Skeletal muscle tissue (tissue), 4 donors: Measurements from ENCODE around the gene HECTD3. TPM values are rescaled to one million over a fixed set of nuclear protein-coding genes. Genes with fewer than 3 reads are reported as not detected.

Experiments
- H3K27ac ChIP-seq: one replicate; pipeline ENCODE4 v1.7.0; 2013; ENCODE audit warnings: mild to moderate bottlenecking, low read depth, low read length, inconsistent platforms
- H3K27me3 ChIP-seq, 3 donors: one replicate each; pipeline ENCODE4 v1.7.0; 2013; ENCODE audit warnings: low read length in 3 of 3; ENCODE audit not compliant: control insufficient read depth in 3 of 3, insufficient read depth in 3 of 3
- H3K36me3 ChIP-seq, 3 donors: one replicate each; pipeline ENCODE4 v1.7.0; 2013; ENCODE audit warnings: low read length in 3 of 3; ENCODE audit not compliant: control insufficient read depth in 3 of 3, insufficient read depth in 3 of 3
- H3K4me1 ChIP-seq, 3 donors: one replicate each; pipeline ENCODE4 v1.7.0; 2013; ENCODE audit warnings: low read length in 3 of 3, mild to moderate bottlenecking in 3 of 3; ENCODE audit not compliant: control insufficient read depth in 3 of 3, insufficient read depth in 3 of 3
- H3K4me3 ChIP-seq, 3 donors: one replicate each; pipeline ENCODE4 v1.7.0; 2013; ENCODE audit warnings: low read length in 3 of 3
- H3K9ac ChIP-seq, 3 donors: one replicate each; pipeline ENCODE4 v1.7.0; 2013; ENCODE audit warnings: low read length in 3 of 3, mild to moderate bottlenecking in 3 of 3, moderate library complexity in 2 of 3, low read depth in 1 of 3
- H3K9me3 ChIP-seq, 3 donors: one replicate each; pipeline ENCODE4 v1.7.0; 2013; ENCODE audit warnings: low read length in 3 of 3; ENCODE audit not compliant: control insufficient read depth in 3 of 3
- total RNA-seq: library from RNA; depleted of rRNA; stranded (reverse); fragments of >200 nt; gene quantifications from one replicate; pipeline ENCODE4 v1.2.3, GENCODE V29; 2014
- donor health status: Osteomylitis.

HECTD3 gene
- total RNA-seq, 1 donor from 2014 or later, result 8.9 TPM

DNA sequence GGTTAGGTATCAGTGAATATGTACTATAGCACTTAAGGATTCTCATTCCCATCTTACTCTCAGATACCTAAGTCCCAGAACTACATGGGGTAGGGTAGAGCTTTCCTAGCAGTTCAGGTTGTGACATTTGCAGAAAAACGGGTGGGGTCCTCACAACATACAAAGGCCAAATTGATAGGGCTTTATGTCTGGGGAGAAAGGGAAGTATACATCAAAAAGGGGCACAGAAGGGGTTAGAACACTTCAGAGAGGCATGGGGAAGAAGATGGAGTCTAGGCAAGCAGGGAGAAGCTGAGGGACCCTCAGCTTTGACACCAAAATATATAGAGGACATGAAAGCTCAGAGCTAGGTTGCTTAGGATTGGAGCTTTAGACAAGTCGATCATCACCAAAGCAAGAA, 4.6 kb upstream of the HECTD3 start:
- no peaks in the 10 kb centered on the region for H3K9me3 ChIP-seq
- peaks cover 34 to 42% (median 36%) of the 10 kb centered on the region in 3 donors for H3K4me1 ChIP-seq
- H3K27ac ChIP-seq, result no peak overlapping the region
- no peaks in the 10 kb centered on the region for H3K27me3 ChIP-seq
- no peak overlapping the region for H3K4me3 ChIP-seq
- no peak overlapping the region for H3K9ac ChIP-seq
- H3K36me3 ChIP-seq, result peaks cover 12 to 21% (median 20%) of the 10 kb centered on the region in 3 donors

DNA sequence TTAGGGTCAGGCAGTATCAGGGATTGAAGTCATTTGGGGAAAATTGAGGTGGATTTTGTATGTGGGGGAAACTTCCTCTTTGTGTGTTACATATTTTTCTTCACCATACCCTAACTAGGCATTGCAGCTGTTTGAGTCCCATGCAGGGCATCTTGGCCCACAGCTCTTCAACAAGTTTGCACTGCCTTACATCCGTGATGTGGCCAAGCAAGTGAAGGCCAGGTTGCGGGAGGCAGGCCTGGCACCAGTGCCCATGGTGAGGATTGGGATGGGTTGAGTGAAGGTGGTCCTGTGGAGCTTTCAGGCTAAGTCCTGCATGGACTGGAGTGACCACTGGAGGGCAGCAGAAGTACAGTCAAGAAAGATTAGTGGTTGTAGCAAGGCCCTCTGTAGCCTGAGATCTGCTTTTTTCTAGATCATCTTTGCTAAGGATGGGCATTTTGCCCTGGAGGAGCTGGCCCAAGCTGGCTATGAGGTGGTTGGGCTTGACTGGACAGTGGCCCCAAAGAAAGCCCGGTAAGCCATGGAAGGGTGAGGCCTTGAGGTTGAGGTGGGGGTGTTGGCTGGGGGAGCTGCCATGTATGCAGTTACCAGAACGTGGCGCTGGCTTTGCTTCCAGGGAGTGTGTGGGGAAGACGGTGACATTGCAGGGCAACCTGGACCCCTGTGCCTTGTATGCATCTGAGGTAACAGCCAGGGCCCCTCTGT, 3.4 kb upstream of the HECTD3 start:
- Histone ChIP-seq H3K27ac (no peak overlapping the region), H3K9ac (peak overlapping the region in 1 of 3 donors; percentile 55), H3K4me3 (peak overlapping the region in 1 of 3 donors; percentile 35), H3K9me3 (no peaks in the 10 kb centered on the region), H3K36me3 (peaks cover 17 to 28% (median 26%) of the 10 kb centered on the region in 3 donors), H3K4me1 (peaks cover 44 to 53% (median 45%) of the 10 kb centered on the region in 3 donors), H3K27me3 (no peaks in the 10 kb centered on the region)

DNA sequence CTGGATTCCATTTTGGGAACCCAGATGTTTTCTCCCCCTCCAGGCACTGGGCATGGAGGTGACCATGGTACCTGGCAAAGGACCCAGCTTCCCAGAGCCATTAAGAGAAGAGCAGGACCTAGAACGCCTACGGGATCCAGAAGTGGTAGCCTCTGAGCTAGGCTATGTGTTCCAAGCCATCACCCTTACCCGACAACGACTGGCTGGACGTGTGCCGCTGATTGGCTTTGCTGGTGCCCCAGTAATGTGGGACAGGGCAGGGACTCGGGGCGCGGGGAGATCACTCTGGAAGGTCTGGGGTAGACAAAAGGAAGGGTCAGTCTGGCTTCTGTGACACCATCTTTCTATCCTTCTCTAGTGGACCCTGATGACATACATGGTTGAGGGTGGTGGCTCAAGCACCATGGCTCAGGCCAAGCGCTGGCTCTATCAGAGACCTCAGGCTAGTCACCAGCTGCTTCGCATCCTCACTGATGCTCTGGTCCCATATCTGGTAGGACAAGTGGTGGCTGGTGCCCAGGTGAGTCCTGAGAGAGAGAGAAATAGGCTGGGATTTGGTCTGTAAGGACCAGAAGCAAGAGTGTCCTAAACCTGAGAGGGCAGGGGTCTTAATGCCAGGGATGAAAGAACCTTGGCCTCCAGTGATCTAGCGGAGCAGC, 2.6 kb upstream of the HECTD3 start:
- no peaks in the 10 kb centered on the region for H3K9me3 ChIP-seq
- H3K4me3 ChIP-seq, result no peak overlapping the region
- H3K27ac ChIP-seq, result no peak overlapping the region
- H3K27me3 ChIP-seq, result no peaks in the 10 kb centered on the region
- H3K9ac ChIP-seq, result peak overlapping the region in 2 of 3 donors; percentile 87 to 93
- H3K36me3 ChIP-seq, result peaks cover 25 to 36% (median 34%) of the 10 kb centered on the region in 3 donors
- H3K4me1 ChIP-seq, result peaks cover 46 to 61% (median 51%) of the 10 kb centered on the region in 3 donors

DNA sequence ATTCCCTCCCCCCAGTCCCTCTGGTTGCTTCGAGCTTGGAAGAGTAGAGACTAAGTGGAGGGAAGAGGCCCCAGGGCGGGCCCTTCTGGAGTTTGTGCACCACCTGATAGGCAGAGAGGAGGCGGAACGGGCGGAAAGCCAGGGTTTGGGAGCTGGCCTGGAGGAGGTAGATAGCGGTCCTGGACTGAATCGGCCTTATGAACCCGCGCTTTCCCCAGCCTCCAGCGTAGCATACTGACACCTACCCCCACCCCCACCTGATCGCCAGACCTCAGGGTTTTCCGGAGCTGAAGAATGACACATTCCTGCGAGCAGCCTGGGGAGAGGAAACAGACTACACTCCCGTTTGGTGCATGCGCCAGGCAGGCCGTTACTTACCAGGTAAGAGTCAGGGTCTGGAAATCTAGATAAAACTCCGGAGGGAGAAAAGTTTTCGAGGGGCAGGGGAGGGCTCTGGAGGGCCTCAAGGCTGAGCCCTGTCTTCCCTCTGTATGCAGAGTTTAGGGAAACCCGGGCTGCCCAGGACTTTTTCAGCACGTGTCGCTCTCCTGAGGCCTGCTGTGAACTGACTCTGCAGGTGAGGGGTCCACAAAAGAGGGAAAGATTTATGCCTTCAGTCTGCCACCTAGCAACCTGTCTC, 1.6 kb upstream of the HECTD3 start:
- no peaks in the 10 kb centered on the region for H3K27me3 ChIP-seq
- peaks cover 34 to 45% (median 43%) of the 10 kb centered on the region in 3 donors for H3K36me3 ChIP-seq
- peak overlapping the region; percentile 84 to 95 (median 94) for H3K4me3 ChIP-seq
- no peaks in the 10 kb centered on the region for H3K9me3 ChIP-seq
- H3K27ac ChIP-seq, result peak overlapping the region; percentile 91
- H3K9ac ChIP-seq, result peak overlapping the region; percentile 86 to 93 (median 87)
- peaks cover 46 to 64% (median 51%) of the 10 kb centered on the region in 3 donors for H3K4me1 ChIP-seq

DNA sequence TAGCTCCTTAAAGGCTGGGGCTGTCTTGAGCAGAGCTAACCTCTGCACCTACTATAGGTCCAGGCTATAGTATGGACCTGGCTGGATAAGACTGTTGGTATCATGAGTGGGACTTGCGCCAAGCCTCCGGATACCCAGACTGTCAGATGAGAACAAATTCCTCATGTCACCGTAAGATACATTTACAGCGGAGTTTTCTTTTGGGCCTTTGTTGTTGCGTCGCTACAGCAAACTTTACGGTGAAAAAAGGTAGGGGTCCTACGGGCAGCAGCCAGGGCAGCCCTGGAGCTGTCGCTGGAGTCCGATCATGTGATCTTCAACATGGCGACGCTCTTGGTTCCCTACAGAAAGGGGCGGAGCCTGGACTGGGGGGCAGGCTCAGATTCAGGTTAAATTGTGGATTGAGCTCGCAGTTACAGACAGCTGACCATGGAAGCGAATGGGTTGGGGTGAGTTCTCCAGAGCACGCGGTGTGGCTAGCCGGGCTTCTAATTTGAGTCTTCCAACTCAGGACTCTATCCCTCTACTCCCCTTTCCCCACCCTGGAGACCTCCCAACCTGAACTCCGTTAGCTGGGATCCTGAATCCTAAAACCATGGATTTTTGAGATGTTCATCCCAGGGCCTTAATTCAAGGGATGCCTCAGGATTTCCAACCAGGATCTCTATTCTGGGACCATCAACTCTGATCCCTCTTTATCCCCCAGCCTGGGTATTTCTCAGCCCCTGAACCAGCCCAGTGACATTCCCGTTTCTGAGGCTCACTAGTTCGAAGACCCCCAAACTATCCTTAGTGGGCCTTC, 914 bp upstream of the HECTD3 start, which contains the start of gene UROD:
Gene UROD, plus strand, starts transcription at position 418 of the 802 bp plus-strand sequence. Its CDS starts 12 bp downstream, at position 430.
- peaks cover 41 to 52% (median 51%) of the 10 kb centered on the region in 3 donors for H3K36me3 ChIP-seq

DNA sequence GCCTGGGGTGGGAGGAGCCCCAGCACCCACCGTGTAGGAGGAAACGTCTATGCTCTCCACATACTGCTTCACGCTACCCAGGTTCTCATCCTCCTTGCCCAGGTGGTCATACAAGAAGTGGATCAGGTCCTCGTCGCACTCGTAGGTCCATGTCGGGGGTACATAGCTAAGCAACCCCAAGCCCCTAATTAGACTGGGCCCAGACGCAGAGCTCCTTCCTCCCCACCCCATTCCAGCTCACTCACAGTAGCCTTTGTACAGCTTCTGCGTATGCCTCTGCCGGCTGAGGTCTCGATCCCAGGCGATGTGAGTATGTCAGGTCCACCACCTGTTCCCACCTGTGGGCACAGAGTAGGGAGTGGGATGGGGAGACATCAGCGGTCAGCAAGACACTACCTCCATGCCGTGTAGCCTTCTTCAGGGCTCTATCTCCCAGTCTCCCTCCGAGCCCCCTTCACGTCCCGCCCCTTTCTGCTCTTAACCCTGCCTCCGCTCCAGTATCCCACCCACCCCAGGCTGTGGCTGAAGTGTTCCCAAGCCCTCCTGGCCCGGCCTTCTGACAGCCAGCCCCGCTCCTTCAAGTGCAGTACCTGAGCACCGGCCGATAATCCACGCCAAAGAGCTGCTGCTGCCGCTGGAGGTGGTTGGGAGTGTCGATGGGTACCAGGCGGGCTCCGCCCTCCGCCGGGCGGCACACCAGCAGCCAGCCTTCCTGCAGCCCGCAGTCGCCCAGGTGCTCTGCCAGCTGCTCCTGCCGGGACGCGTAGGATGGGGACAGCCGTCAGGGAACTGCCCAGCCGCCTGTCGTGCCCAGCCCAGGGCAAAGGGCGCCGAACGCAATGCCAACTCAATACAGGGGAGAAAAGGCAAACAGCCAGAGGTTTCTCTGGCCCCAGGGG, 919 bp downstream of the HECTD3 start:
- Histone ChIP-seq H3K4me3 (peak overlapping the region; percentile 84 to 95 (median 94)), H3K27me3 (no peaks in the 10 kb centered on the region), H3K9ac (peak overlapping the region; percentile 79 to 91 (median 86)), H3K4me1 (peaks cover 46 to 57% (median 46%) of the 10 kb centered on the region in 3 donors), H3K36me3 (peaks cover 56 to 63% (median 60%) of the 10 kb centered on the region in 3 donors), H3K27ac (peak overlapping the region; percentile 91), H3K9me3 (no peaks in the 10 kb centered on the region)

More for the DNA sequence above, 914 bp upstream of the HECTD3 start, which contains the start of gene UROD:
- peak within 1 kb of the TSS; percentile 84 to 95 (median 94) for H3K4me3 ChIP-seq
- H3K9ac ChIP-seq, result peak within 1 kb of the TSS; percentile 86 to 93 (median 91)
- peaks cover 46 to 63% (median 51%) of the 10 kb centered on the region in 3 donors for H3K4me1 ChIP-seq
- no peaks in the 10 kb centered on the region for H3K27me3 ChIP-seq
- no peaks in the 10 kb centered on the region for H3K9me3 ChIP-seq
- peak within 1 kb of the TSS; percentile 91 for H3K27ac ChIP-seq

DNA sequence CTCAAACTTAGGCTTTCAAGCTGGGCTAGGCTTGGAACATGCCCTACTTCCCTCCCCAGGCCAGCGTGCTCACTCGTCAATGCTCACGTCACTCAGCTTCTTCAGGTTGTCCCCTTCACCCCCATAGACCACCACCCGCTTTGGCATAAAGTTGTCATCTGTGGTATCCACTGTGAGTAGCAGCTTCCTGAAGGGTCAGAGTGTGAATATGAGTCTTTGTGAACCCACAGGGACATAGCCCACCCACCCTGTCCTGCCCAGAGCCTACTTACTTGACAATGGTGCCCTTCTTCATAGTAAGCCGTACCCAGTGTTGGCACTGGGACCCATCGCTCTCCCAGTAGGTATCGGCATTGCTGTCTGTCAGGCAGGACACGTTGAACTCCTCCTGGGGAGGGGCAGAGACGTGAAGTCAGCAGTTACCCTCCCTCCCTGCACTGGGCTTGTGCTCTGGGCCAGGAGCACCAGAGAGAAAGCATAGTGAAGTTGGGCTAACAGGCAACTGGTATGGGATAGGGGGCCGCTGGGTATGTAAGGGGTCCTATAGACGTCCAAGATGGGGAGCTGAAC, 1.7 kb downstream of the HECTD3 start:
- Histone ChIP-seq H3K9ac (peak overlapping the region; percentile 27 to 91 (median 86)), H3K9me3 (no peaks in the 10 kb centered on the region), H3K27ac (no peak overlapping the region), H3K4me3 (peak overlapping the region; percentile 84 to 95 (median 94)), H3K27me3 (no peaks in the 10 kb centered on the region), H3K4me1 (peaks cover 41 to 50% (median 42%) of the 10 kb centered on the region in 3 donors), H3K36me3 (peaks cover 61 to 63% (median 62%) of the 10 kb centered on the region in 3 donors)

DNA sequence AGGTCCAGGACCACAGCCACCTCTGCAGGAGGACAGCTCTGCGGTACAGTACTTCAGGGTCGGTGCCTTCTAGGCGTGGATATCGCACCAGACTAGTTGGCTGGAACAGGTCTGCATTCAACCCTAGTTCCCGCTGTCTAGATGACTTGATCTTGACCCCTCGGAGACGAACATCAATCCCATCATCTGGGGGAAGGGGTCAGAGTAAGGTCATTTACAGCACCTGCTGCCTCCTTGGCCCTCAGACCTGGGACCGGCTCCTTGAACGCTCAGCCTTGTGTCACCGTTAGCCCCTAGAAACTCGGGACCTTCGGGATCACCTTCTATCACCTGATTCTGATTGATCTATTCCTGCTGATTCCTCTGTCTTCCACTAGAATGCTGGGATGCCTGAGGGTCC, 2.6 kb downstream of the HECTD3 start:
- Histone ChIP-seq H3K27me3 (no peaks in the 10 kb centered on the region), H3K4me3 (no peak overlapping the region), H3K9ac (no peak overlapping the region), H3K4me1 (peaks cover 32 to 42% (median 36%) of the 10 kb centered on the region in 3 donors), H3K36me3 (peaks cover 64 to 65% (median 64%) of the 10 kb centered on the region in 3 donors), H3K27ac (no peak overlapping the region), H3K9me3 (no peaks in the 10 kb centered on the region)
